ENCODE results near the gene TUBA1A.
"Not testable (repeated sequence)": the region's sequence is repeated elsewhere in the genome, so short reads cannot be mapped to it uniquely, and the experiment has no call there.

Gene TUBA1A

DNA sequence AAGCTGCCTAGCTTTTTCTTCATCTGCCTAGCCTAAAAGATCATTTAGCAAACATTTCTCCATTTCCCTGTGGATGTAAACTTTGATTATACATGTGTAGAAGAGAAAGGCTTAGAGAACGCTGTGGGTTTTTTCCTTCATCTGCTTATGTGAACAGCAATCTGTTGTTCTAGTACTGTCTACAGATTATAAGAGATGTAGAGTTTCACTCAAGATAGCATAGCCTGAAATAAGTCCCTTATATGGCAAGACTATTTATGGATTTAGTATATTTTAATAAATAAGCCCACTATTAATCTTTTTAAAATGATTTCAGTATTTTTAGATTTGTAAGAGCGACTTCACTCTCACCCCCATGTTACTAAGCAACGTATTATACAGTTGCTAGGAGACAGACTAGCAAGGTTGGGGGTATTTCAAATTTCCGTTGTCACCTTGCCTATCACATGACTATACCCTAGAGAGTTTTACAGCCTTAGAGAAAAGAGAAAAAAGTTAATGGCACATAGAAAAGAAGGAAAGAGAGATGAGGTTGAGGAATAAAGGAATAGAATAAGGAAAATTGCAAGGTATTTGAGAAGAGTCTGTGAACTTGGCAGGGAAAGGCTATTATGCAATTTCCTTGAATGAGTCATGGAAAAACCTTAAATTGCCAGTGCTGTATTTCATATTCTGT lies 12.2 kb upstream of the TUBA1A start:
- DNase-seq (ENCODE audit: low spot score): peak; percentile 91

DNA sequence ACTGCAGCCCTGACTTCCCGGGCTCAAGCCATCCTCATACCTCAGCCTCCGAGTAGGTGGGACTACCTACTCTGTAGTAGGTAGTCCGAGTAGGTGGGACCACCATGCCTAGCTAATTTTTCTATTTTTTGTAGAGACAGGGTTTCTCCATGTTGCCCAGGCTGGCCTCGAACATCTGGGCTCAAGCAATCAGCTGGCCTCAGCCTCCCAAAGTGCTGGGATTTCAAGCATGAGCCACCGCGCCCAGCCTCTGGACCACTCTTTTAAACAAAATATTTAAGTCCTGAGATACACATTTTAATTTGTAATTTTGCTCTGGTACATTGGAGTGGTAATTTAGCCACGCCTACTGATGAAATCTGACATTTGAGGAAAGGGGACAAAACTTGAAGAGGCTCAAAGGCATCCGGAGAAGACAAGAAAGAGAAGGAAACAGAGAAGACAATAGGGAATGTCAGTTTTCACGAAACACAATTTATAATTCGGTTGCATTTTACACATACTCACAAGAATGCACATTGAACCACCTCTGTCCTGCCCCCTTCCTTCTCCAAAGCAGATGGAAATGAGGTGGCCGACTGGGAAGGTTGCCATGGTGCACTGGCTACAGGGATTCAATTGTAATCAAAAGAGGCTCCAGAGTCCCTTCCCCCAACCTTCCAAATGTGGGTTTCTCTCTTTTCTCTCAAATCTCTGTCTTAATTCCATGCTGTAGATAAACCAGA lies 9.7 kb upstream of the TUBA1A start:
- DNase-seq (ENCODE audit: low spot score): no peak

DNA sequence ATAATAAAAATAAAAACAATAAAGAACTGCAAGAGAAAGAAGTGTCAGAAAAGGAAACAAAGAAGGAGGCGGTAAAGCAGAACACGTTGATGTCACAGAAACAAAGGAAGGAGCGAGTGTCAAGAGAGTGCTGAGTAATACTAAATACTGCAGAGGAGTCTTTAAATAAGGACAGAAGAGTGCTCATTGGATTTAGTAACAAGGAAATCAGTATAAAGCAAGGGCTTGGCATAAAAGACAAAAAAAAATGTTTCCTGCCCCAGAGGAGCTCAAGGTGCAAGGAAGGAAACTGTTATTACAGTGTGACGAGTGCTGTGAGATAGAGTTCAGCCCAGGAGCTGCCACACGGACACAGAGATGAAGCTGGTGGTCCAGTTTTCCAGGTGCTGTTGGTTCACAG lies 8.4 kb upstream of the TUBA1A start:
- no peak for DNase-seq (ENCODE audit: low spot score)

DNA sequence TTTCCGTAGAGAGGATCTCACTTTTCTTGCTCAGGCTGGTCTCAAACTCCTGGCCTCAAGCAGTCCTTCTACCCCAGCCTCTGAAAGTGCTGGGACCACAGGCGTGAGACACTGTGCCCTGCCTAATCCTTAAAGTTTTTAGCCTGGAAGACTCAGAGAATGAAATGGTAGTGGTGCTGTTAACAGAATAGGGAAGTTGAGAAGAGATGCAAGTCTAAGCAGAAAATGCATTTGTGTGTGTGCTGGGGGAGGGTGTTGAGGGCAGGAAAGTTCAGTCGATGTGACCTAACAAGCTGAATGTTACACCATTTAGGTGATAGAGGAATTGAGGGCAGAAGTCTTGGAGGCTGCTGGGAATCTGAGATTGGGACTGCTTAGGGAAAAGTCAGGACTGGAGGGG lies 6.9 kb upstream of the TUBA1A start:
- no peak for DNase-seq (ENCODE audit: low spot score)

DNA sequence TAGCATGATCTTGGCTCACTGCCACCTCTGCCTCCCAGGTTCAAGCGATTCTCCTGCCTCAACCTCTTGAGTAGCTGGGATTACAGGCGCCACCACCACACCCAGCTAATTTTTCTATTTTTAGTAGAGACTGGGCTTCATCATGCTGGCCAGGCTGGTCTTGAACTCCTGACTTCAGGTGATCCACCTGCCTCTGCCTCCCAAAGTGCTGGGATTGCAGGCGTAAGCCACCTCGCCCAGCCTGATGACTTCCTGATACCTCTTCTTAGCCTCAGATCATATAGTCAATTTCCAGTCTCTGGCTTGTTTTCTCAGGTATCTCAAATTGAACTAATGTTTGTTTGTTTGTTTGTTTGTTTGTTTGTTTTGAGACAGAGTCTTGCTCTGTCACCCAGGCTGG lies 4.9 kb upstream of the TUBA1A start:
- not testable (repeated sequence) for DNase-seq (ENCODE audit: low spot score)

DNA sequence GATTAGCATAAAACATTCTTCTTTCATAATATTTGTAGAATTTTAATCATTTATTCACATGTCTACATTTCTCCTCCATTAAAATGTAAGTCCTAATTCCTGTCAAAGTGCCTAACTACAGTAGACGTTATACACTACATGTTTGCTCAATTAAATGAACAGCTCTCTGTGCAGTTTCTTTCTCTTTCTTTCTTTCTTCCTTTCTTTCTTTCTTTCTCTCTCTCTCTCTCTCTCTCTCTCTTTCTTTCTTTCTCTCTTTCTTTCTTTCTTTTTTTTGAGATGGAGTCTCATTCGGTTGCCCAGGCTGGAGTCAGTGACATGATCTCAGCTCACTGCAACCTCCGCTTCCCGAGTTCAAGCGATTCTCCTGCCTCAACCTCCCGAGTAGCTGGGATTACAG lies 2.6 kb upstream of the TUBA1A start:
- DNase-seq (ENCODE audit: low spot score): not testable (repeated sequence)

DNA sequence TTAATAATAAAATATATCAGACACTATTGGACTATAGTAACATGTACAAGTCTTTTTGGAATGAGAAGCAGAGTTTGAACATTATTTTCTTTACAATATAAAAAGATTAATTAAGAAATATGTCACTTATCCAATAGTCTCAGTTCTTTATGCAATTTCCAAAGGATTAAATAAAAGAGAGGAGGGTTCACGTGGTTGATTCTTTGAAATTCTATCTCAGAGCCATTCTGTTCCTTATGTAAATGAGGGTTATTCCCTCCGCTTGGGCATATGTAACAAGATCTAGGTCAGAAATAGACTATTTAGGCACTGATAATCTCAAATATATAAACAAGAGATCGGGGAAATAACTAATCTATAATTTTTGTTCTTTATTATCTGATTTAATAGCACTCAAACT lies 2.1 kb upstream of the TUBA1A start:
- DNase-seq (ENCODE audit: low spot score): no peak

DNA sequence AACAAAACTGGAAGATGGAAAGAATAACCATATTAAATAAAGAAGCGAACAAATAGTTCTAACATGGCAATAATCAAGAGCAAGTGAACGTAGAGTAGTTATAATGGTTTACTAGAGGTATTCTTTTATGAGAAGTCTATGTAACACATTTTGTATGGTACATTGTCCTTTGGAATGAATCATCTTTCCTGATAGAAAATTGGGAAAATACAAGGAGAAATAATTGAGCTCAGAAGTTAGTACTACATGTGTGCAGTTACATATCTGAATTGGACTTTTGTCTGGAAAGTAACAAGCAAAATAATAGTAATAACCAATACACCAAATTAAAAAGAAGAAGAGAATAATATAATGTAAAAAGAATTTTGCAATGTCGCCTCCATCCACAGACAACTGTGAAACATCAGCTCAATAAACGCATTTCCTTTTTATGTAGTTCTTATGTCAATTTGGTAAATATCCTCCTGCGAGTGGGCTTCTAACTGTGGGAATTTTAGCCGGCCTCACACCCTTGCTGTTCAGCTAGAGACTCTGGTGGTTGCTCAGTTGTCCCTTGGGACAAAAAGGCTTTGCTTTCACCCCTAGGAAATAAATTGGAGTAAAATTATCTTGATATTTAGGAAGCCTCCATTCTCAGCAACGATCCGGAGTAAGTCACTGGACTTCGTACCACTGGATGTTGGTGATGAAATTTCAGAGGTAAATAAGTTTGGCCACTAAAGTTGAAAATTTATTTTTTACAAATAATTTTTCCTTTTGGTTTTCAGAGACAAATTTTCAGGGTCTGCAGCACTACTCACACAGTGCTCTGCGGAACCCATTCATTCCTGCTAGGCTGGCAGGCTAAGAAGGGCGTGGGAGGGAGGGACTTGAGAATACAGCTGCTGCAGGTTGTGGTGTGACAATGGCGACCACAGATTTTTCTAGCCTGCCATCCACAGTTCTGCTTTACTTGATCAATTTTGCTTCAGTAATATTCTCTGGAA lies 1.1 kb upstream of the TUBA1A start:
- DNase-seq (ENCODE audit: low spot score): no peak

DNA sequence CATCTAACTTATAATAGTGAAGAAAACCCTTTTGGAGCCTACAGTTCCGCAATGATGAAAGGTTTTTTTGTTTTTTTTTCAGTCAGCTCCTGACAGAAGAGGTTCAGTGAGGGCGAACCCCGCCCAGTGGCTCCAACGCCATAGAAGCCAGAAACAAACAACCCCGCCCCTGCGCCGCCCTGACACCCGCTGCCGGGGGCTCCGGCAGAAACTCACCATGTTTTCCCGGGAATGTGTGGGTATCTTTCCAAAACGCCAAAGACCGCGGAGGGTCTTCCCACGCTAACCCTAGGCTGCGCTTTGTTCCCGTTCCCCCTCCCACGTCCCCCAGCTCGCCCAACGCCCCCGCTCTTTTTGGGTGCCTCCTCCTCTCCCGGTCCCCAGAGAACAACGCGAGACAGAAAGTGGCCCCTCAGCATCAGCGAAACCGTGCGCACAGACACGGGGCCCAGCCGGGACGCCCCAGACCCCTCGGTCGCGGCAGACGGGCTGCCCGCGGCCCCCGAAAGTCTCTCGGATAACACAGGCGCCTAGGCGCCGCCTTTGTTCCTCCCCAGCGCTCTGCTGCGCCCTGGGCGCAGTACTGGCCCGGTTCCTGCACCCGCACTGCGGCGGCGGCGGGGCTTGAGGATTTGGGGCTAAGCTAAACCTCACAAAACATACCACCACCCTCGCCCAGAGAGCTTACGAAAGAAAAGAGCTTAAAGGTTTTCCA lies 522 bp downstream of the TUBA1A start:
- peak; percentile 81 for DNase-seq (ENCODE audit: low spot score)

DNA sequence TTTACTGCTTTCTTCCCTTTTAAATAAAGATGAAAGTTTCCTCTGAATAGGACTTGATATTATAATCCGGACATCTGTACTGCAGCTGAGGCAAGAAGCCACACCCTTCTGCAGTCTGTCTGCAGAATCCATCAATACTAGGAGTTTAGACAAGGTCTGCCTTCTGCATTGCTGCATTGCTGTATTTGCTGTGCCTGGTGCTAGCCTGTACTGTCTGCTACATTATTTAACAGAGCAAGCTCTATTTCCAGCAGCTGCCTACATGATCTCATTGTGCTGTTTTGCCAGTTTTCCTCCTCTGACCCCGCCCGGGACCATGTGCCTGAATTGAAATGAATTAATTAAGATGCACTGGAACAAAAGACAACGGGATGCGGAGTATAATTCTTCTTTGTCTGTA lies 1.7 kb downstream of the TUBA1A start:
- DNase-seq (ENCODE audit: low spot score): peak; percentile 34

DNA sequence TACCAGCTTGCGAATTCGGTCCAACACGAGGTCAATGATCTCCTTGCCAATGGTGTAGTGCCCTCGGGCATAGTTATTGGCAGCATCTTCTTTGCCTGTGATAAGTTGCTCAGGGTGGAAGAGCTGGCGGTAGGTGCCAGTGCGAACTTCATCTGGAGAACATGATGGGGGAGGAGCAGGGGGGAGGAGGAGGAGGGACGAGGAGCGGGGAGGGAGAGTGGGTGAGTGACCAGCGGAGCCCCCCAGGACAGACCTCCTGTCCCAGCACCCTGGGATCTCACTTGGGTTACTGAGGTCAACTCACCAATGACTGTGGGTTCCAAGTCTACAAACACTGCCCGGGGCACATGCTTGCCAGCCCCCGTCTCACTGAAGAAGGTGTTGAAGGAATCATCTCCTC lies 2.6 kb downstream of the TUBA1A start:
- not testable (repeated sequence) for DNase-seq (ENCODE audit: low spot score)

DNA sequence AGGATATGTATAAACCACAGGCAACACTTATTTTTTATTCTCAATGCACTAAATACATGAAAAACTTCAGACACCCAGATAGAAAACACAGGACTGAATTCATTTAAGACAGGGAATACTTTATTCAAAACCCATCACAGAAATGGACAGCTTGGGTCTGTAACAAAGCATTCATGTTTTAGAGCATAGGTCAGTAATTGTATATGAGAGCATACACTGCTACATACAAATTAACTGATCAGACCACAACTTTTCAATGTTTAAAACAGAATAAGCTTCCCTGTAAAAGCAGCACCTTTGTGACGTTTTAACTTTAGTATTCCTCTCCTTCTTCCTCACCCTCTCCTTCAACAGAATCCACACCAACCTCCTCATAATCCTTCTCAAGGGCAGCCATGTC lies 4.2 kb downstream of the TUBA1A start:
- not testable (repeated sequence) for DNase-seq (ENCODE audit: low spot score)

DNA sequence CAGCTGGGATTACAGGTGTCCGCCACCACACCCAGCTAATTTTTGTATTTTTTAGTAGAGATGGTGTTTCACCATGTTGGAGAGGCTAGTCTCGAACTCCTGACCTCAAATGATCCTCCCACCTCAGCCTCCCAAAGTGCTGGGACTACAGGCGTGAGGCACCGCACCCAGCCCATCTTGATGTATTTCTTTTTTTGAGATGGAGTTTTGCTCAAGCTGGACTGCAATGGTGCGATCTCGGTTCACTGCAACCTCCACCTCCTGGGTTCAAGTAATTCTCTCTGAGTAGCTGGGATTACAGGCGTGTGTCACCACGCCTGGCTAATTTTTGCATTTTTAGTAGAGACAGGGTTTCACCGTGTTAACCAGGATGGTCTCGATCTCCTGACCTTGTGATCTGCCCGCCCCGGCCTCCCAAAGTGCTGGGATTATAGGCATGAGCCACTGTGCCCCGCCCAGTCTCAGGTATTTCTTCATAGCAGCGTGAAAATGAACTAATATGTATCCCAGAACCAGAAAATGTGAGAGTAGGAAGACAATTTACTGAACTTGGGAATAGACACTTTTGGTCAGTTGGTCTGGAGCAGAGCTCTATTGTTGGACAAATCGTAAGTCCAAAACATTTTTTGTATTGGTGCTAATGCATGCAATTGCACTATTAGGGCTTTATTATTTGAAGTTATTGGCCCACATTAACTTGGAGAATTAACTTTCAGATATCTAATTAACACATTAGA lies 5.5 kb downstream of the TUBA1A start:
- DNase-seq (ENCODE audit: low spot score): not testable (repeated sequence)

DNA sequence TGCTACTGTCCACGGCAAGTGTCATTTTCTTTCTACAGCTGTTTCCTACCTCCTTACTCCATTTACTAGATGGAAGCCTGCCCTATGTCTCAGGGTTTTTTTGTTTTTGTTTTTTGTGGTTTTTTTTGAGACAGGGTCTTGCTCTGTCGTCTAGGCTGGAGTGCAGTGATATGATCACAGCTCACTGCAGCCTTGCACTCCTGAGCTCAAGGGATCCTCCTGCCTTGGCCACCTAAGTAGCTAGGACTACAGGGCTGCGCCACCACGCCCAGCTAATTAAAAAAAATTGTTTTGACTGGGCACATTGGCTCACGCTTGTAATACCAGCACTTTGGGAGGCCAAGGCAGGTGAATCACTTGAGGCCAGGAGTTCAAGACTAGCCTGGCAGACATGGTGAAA lies 14.7 kb downstream of the TUBA1A start:
- DNase-seq (ENCODE audit: low spot score): no peak

DNA sequence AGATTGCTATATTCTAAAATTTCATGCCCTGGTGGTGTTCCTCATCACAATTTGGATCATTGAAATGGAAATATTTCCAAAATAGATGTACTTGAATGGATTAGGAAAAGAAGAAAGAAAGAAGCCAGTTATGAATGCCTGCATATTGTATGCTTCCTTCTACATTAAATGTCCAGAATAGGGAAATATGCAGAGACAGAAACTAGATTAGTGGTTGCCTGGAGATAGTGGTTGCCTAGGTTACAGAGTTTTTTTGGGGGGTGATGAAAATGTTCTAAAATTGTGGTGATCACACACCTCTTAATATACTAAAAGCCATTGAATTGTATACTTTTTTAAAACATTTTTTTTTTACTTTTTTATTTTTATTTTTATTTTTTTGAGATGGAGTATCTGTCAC lies 18.0 kb downstream of the TUBA1A start:
- DNase-seq (ENCODE audit: low spot score): peak; percentile 18

DNA sequence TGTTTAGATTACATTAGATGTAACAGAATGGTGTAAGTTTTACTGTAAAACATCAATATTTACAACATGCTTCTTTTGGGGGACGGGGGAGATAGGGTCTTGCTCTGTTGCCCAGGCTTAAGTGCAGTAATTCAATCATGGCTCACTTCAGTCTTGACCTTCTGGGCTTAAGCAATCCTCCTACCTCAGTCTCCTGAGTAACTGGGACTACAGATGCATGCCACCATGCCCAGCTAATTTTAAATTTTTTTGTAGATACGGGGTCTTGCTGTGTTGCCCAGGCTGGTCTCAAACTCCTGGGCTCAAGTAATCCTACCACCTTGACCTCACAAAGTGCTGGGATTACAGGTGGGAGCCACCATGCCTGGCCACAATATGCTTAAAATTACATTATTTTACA lies 23.8 kb downstream of the TUBA1A start:
- DNase-seq (ENCODE audit: low spot score): no peak

DNA sequence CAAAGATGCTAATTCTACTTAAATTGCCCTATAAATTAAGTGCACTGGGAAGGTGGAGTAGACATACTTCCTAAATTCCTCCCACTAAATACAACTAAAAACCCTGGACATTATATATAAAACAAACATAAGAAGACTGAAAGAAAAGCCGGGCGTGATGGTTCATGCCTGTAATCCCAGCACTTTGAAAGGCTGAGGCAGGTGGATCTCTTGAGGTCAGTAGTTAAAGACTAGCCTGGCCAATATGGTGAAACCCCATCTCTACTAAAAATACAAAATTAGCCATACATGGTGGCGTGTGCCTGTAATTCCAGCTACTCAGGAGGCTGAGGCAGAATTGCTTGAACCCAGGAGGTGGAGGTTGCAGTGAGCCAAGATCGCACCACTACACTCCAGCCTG lies 27.0 kb downstream of the TUBA1A start:
- DNase-seq (ENCODE audit: low spot score): not testable (repeated sequence)

DNA sequence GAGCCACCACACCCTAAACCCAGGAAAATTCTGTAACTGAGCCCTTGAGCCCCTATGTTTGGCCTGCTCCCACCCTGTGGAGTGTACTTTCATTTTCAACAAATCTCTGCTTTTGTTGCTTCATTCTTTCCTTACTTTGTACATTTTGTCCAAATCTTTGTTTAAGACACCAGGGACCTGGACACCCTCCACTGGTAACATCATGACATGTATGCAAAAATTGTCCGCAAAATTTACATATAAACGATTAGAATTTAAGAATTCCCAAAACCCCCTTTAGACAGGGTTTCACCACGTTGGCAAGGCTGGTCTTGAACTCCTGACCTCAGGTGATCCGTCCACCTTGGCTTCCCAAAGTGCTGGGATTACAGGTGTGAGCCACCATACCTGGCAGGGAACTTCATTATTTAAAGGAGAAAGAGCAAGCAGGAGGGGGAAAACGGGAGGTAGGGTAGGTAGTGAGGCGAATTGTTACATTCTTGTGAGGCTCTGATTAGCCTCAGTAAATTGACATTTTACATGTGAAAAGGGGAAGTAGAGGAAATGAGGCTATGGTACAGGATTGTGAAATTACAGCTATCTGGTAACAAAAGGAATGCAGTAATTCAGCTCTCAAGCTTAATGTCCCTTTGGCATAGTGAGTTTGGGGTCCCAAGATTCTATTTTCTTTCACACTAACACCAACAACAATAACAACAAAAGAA lies 27.6 kb downstream of the TUBA1A start:
- DNase-seq (ENCODE audit: low spot score): peak; percentile 64

DNA sequence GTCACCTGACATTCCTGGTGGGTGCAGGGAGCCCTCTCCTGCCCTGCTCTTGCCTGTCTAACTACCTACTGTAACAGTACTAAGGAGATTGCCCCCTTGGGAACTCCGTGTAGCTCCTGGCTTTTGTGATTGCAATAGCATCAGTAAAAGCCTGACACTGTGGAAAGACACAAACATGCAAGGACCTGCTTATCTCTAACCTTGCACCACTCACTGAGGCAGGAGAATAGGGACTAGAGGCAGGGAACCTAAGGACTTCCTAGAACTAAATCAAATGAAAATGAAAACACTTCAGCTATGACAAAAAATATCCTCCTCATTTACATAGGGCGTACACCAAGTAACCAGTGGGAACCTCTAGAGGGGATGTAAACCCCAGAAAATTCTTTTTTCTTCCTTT lies 28.5 kb downstream of the TUBA1A start:
- peak; percentile 57 for DNase-seq (ENCODE audit: low spot score)

DNA sequence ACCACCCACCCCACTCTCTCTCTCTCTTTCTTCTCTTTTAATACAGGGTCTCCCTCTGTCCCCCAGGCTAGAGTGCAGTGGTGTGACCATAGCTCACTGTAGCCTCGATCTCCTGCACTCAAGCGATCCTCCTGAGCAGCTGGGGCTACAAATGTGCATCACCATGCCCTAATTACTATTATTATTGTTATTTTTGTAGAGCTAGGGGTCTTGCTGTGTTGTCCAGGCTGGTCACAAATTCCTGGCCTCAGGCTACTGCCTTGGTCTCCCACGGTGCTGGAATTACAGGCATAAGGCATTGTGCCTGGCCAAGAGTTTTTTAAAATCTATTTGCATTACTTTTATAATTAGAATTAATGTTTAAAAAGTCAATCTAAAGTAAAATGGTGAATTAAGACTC lies 34.7 kb downstream of the TUBA1A start:
- no peak for DNase-seq (ENCODE audit: low spot score)

DNA sequence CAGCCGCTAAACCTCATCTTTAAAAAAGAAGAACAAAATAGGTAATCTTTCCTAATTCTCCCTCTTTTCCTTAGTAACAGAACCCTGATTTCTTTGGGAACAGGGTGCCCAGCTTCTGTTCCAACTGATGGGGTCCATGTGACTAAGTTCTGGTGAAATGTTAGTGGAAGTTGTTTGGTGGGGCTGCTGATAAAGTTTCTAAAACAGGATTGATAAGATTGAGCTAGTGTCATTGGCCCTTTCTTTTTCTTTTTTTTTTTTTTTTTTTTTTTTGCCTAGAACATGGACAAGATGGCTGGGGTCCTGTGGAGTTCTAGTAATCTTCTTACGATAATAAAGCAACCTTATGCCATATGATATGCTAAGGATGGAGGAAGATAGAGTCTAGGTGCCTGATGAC lies 41.5 kb downstream of the TUBA1A start:
- DNase-seq (ENCODE audit: low spot score): no peak
